ENCODE results near the gene DNAJC13.

DNA sequence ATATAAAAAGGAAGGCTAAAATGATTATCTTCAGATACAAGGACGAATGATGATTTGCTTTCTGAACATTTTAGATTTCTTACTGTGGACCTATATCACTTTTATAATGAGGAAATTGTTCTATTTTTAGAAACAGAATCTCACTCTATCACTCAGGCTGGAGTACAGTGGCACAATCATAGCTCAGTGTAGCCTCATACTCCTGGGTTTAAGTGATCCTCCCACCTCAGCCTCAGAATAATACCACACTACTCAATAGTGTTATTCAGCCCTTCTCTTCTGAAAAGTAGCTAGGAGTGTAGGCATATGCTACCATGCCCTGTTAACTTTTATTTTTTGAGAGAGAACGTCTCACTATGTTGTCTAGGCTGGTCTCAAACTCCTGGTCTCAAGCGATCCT lies 15.8 kb downstream of the DNAJC13 start:
- TF ChIP-seq, protein P1, sequence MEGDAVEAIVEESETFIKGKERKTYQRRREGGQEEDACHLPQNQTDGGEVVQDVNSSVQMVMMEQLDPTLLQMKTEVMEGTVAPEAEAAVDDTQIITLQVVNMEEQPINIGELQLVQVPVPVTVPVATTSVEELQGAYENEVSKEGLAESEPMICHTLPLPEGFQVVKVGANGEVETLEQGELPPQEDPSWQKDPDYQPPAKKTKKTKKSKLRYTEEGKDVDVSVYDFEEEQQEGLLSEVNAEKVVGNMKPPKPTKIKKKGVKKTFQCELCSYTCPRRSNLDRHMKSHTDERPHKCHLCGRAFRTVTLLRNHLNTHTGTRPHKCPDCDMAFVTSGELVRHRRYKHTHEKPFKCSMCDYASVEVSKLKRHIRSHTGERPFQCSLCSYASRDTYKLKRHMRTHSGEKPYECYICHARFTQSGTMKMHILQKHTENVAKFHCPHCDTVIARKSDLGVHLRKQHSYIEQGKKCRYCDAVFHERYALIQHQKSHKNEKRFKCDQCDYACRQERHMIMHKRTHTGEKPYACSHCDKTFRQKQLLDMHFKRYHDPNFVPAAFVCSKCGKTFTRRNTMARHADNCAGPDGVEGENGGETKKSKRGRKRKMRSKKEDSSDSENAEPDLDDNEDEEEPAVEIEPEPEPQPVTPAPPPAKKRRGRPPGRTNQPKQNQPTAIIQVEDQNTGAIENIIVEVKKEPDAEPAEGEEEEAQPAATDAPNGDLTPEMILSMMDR (IDR thresholded peaks at IDR 0.05; ENCODE audit: poor library complexity) = no peak
- TF ChIP-seq EZH2 (IDR thresholded peaks at IDR 0.05; ENCODE audit: borderline replicate concordance) (no peak), EZH2phosphoT487 (IDR thresholded peaks at IDR 0.05; ENCODE audit: low read depth, severe bottlenecking, unreplicated experiment) (no peak)
